Adipocyte (in vitro differentiated cells): ENCODE measurements around the gene SCART1.
"Not testable (repeated sequence)": the region's sequence is repeated elsewhere in the genome, so short reads cannot be mapped to it uniquely, and the experiment has no call there.

Source experiments
- DNase-seq: peaks from one replicate; pipeline ENCODE4 v3.0.0-alpha.2; 2015; ENCODE audit warnings: low read depth
- H3K27me3 ChIP-seq: replicated peaks from 2 replicates; pipeline ENCODE4 v1.7.0; 2013; ENCODE audit warnings: mild to moderate bottlenecking, low read length, moderate library complexity; ENCODE audit not compliant: control insufficient read depth, insufficient read depth
- H3K36me3 ChIP-seq: 2 replicates; pipeline ENCODE4 v1.7.0; 2013; ENCODE audit warnings: low read length, mild to moderate bottlenecking, moderate library complexity; ENCODE audit not compliant: control insufficient read depth, insufficient read depth, severe bottlenecking
- H3K4me1 ChIP-seq: 2 replicates; pipeline ENCODE4 v1.7.0; 2013; ENCODE audit warnings: mild to moderate bottlenecking, low read length, moderate library complexity; ENCODE audit not compliant: control insufficient read depth, insufficient read depth
- H3K4me3 ChIP-seq: 2 replicates; pipeline ENCODE4 v1.7.0; 2013; ENCODE audit warnings: mild to moderate bottlenecking, low read length, moderate library complexity
- H3K9ac ChIP-seq: 2 replicates; pipeline ENCODE4 v1.7.0; 2013; ENCODE audit warnings: mild to moderate bottlenecking, low read length, moderate library complexity
- H3K9me3 ChIP-seq: 2 replicates; pipeline ENCODE4 v1.7.0; 2013; ENCODE audit warnings: mild to moderate bottlenecking, low read length, moderate library complexity; ENCODE audit not compliant: control insufficient read depth

Gene SCART1

GRCh38 chr10:133420579-133420978 lies 33.2 kb upstream of the SCART1 start:
- no peak for DNase-seq
- no peaks in the 10 kb centered on the region for H3K9me3 ChIP-seq
- H3K27me3 ChIP-seq, result no peaks in the 10 kb centered on the region

GRCh38 chr10:133421336-133422222 lies 32.2 kb upstream of the SCART1 start:
- Histone ChIP-seq H3K9me3 (no peaks in the 10 kb centered on the region), H3K9ac (no peak overlapping the region), H3K36me3 (peaks cover 20% of the 10 kb centered on the region), H3K4me1 (no peaks in the 10 kb centered on the region), H3K27me3 (no peaks in the 10 kb centered on the region), H3K4me3 (no peak overlapping the region)
- no peak for DNase-seq

More at GRCh38 chr10:133420579-133420978, 33.2 kb upstream of the SCART1 start:
- Histone ChIP-seq H3K4me1 (no peaks in the 10 kb centered on the region), H3K9ac (no peak overlapping the region), H3K4me3 (no peak overlapping the region), H3K36me3 (peaks cover 24% of the 10 kb centered on the region)

- H3K36me3 ChIP-seq, result peaks cover 20% of the 10 kb centered on the region
- no peaks in the 10 kb centered on the region for H3K4me1 ChIP-seq
- no peak overlapping the region for H3K4me3 ChIP-seq
- no peak overlapping the region for H3K9ac ChIP-seq
- DNase-seq, result no peak
- H3K27me3 ChIP-seq, result no peaks in the 10 kb centered on the region
- no peaks in the 10 kb centered on the region for H3K9me3 ChIP-seq
Observed at GRCh38 chr10:133422223-133422806, 31.4 kb upstream of the SCART1 start.

GRCh38 chr10:133422807-133423771 lies 30.7 kb upstream of the SCART1 start:
- no peaks in the 10 kb centered on the region for H3K4me1 ChIP-seq
- H3K4me3 ChIP-seq, result no peak overlapping the region
- peak; percentile 27 for DNase-seq
- no peaks in the 10 kb centered on the region for H3K27me3 ChIP-seq
- no peak overlapping the region for H3K9ac ChIP-seq
- H3K9me3 ChIP-seq, result no peaks in the 10 kb centered on the region
- H3K36me3 ChIP-seq, result peaks cover 20% of the 10 kb centered on the region

GRCh38 chr10:133424102-133424501 lies 29.6 kb upstream of the SCART1 start:
- not testable (repeated sequence) for H3K9me3 ChIP-seq, DNase-seq, H3K9ac ChIP-seq, H3K27me3 ChIP-seq, H3K4me3 ChIP-seq, H3K4me1 ChIP-seq
- H3K36me3 ChIP-seq, result peaks cover 18% of the 10 kb centered on the region

GRCh38 chr10:133424601-133425000 lies 29.1 kb upstream of the SCART1 start, which contains the start of gene SPRN:
Gene SPRN (minus strand): TSS chr10:133424625. CDS start chr10:133423681, 944 bp downstream.
- H3K9ac ChIP-seq, H3K4me3 ChIP-seq, H3K4me1 ChIP-seq, H3K9me3 ChIP-seq, DNase-seq, H3K27me3 ChIP-seq: not testable (repeated sequence)
- peaks cover 13% of the 10 kb centered on the region for H3K36me3 ChIP-seq

- not testable (repeated sequence) for H3K27me3 ChIP-seq, H3K4me1 ChIP-seq, H3K9me3 ChIP-seq, DNase-seq, H3K36me3 ChIP-seq, H3K4me3 ChIP-seq, H3K9ac ChIP-seq
Observed at GRCh38 chr10:133429571-133429970, 24.2 kb upstream of the SCART1 start.

- not testable (repeated sequence) for H3K4me3 ChIP-seq, DNase-seq, H3K27me3 ChIP-seq, H3K36me3 ChIP-seq, H3K4me1 ChIP-seq, H3K9ac ChIP-seq, H3K9me3 ChIP-seq
Observed at GRCh38 chr10:133431888-133432613, 21.7 kb upstream of the SCART1 start.

GRCh38 chr10:133432789-133433188 lies 21.0 kb upstream of the SCART1 start:
- H3K4me1 ChIP-seq, H3K9ac ChIP-seq, H3K9me3 ChIP-seq, H3K36me3 ChIP-seq, H3K4me3 ChIP-seq, DNase-seq, H3K27me3 ChIP-seq: not testable (repeated sequence)

- peak; percentile 37 for DNase-seq
- H3K4me1 ChIP-seq, result no peaks in the 10 kb centered on the region
- no peaks in the 10 kb centered on the region for H3K9me3 ChIP-seq
- no peaks in the 10 kb centered on the region for H3K36me3 ChIP-seq
- H3K9ac ChIP-seq, result no peak overlapping the region
- H3K27me3 ChIP-seq, result no peaks in the 10 kb centered on the region
- H3K4me3 ChIP-seq, result no peak overlapping the region
Observed at GRCh38 chr10:133438711-133439273, 15.0 kb upstream of the SCART1 start.
